ENCODE results near the gene FBXO41. TPM values are rescaled to one million over a fixed set of nuclear protein-coding genes. Genes with fewer than 3 reads are reported as not detected.

Gene FBXO41
- total and polyA plus RNA-seq, 9 of the 15 experiments (the other 6 are each of a cell fraction or from before 2014, with no cell fraction given): 0.21 to 8.2 (median 3.5) TPM

DNA sequence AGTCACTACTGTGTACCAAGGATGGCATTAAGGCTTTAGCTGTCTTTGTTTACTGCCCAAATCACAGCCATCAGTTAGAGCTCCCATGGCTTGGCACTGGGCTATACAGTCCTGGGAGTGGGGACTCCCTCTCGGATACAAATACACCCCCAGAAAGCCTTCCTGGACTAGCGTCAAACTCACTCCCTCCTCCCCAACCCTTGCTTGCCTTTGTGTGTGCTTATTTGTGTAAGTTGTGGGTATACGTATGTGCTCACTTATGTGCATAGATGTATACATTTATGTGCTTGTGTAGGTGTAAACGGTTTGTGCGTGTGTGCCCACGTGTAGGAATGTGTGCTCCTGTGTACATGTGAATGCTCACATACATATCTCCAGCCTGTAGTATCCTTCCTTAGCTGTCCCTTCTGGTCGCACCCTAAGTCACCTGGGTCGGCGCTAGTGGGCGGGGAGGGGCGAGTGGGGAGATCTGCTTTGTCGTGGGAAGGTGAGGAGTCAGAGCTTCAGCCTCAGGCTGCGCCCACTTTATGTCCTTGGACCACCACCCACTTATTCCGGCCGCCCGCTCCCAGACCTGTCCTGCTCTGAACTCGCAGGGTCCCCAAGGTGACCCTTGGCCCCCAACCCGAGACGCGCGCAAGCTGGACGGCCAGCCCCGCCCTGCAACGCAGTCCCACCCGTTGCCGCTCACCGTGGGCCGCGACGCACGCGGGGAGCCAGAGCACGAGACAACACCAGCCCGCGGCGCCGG lies 51.7 kb downstream of the FBXO41 start (continued):
- TF ChIP-seq, protein P1, sequence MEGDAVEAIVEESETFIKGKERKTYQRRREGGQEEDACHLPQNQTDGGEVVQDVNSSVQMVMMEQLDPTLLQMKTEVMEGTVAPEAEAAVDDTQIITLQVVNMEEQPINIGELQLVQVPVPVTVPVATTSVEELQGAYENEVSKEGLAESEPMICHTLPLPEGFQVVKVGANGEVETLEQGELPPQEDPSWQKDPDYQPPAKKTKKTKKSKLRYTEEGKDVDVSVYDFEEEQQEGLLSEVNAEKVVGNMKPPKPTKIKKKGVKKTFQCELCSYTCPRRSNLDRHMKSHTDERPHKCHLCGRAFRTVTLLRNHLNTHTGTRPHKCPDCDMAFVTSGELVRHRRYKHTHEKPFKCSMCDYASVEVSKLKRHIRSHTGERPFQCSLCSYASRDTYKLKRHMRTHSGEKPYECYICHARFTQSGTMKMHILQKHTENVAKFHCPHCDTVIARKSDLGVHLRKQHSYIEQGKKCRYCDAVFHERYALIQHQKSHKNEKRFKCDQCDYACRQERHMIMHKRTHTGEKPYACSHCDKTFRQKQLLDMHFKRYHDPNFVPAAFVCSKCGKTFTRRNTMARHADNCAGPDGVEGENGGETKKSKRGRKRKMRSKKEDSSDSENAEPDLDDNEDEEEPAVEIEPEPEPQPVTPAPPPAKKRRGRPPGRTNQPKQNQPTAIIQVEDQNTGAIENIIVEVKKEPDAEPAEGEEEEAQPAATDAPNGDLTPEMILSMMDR (IDR thresholded peaks at IDR 0.05 in 2 of 3, conservative IDR thresholded peaks at IDR 0.05 in 1 of 3; ENCODE audit: insufficient read depth in 2 of 3, low read depth in 1 of 3, low read length in 3 of 3): peak; percentile 16 to 48 (median 33); a peak in 4 of 6 replicates
- TF ChIP-seq FOXK2 (conservative IDR thresholded peaks at IDR 0.05 in 1 of 2, IDR thresholded peaks at IDR 0.05 in 1 of 2; ENCODE audit: low read depth in 2 of 2) (peak; percentile 39 to 74; a peak in 1 of 4 replicates), KDM1A (IDR thresholded peaks at IDR 0.05) (peak in 1 of 2 experiments; percentile 87; a peak in 3 of 4 replicates), ZBTB7A (IDR thresholded peaks at IDR 0.05; ENCODE audit: borderline replicate concordance, control insufficient read depth, low read depth, low read length) (peak; percentile 39; the same call in 1 of the 2 replicates), KLF1 (tag; IDR thresholded peaks at IDR 0.05) (no peak), ARID3B (CRISPR knock-in tag; IDR thresholded peaks at IDR 0.05; ENCODE audit: borderline replicate concordance) (no peak), ZNF780A (CRISPR knock-in tag; IDR thresholded peaks at IDR 0.05) (no peak), SMARCA5 (IDR thresholded peaks at IDR 0.05) (no peak), PHF8 (IDR thresholded peaks at IDR 0.05; ENCODE audit: borderline replicate concordance, low read length) (peak; percentile 48; the same call in 1 of the 2 replicates), POLR2B (IDR thresholded peaks at IDR 0.05; ENCODE audit: low read depth, partially characterized antibody) (peak; percentile 20), PHF20 (IDR thresholded peaks at IDR 0.05; ENCODE audit: partially characterized antibody) (peak; percentile 65), STAT5B (CRISPR knock-in tag; IDR thresholded peaks at IDR 0.05) (no peak)
- TF ChIP-seq, protein P2, sequence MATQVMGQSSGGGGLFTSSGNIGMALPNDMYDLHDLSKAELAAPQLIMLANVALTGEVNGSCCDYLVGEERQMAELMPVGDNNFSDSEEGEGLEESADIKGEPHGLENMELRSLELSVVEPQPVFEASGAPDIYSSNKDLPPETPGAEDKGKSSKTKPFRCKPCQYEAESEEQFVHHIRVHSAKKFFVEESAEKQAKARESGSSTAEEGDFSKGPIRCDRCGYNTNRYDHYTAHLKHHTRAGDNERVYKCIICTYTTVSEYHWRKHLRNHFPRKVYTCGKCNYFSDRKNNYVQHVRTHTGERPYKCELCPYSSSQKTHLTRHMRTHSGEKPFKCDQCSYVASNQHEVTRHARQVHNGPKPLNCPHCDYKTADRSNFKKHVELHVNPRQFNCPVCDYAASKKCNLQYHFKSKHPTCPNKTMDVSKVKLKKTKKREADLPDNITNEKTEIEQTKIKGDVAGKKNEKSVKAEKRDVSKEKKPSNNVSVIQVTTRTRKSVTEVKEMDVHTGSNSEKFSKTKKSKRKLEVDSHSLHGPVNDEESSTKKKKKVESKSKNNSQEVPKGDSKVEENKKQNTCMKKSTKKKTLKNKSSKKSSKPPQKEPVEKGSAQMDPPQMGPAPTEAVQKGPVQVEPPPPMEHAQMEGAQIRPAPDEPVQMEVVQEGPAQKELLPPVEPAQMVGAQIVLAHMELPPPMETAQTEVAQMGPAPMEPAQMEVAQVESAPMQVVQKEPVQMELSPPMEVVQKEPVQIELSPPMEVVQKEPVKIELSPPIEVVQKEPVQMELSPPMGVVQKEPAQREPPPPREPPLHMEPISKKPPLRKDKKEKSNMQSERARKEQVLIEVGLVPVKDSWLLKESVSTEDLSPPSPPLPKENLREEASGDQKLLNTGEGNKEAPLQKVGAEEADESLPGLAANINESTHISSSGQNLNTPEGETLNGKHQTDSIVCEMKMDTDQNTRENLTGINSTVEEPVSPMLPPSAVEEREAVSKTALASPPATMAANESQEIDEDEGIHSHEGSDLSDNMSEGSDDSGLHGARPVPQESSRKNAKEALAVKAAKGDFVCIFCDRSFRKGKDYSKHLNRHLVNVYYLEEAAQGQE (IDR thresholded peaks at IDR 0.05; ENCODE audit: borderline replicate concordance): no peak
- TF ChIP-seq, protein P2 (CRISPR knock-in tag; IDR thresholded peaks at IDR 0.05; ENCODE audit: low read depth): 0 out of 2 replicates have a peak, but pooled peaks have one; percentile 58
